HepG2 (cell line): ENCODE data around the gene MARCHF9. TPM values are rescaled to one million over a fixed set of nuclear protein-coding genes. Genes with fewer than 3 reads are reported as not detected.

Experiments
- DDIT3 ChIP-seq: sonication (generic); formaldehyde crosslinking; IDR thresholded peaks from 2 replicates; pipeline ENCODE4 v1.4.0; 2020; ENCODE audit warnings: mild to moderate bottlenecking, missing genetic modification reagents
- EHMT2 ChIP-seq: fragments of 200-600 bp; sonication (generic); IDR thresholded peaks from 2 replicates; pipeline ENCODE4 v1.7.0; 2017; ENCODE audit warnings: antibody characterized with exemption, low read depth, low read length, borderline replicate concordance
- FLYWCH1 ChIP-seq: sonication (generic); formaldehyde crosslinking; IDR thresholded peaks from 2 replicates; pipeline ENCODE4 v1.8.1; 2023; ENCODE audit warnings: mild to moderate bottlenecking, missing genetic modification reagents
- FOXA3 ChIP-seq: IDR thresholded peaks from 2 replicates; pipeline ENCODE4 v1.6.1; 2016; ENCODE audit warnings: missing genetic modification reagents, missing compliant biosample characterization
- FOXC1 ChIP-seq: sonication (generic); formaldehyde crosslinking; IDR thresholded peaks from 2 replicates; pipeline ENCODE4 v1.8.0; 2022; ENCODE audit warnings: mild to moderate bottlenecking, missing genetic modification reagents, borderline replicate concordance
- HIVEP1 ChIP-seq: sonication (generic); formaldehyde crosslinking; IDR thresholded peaks from 2 replicates; pipeline ENCODE4 v1.4.0; 2020; ENCODE audit warnings: mild to moderate bottlenecking, missing genetic modification reagents
- KLF9 ChIP-seq: IDR thresholded peaks from 2 replicates; pipeline ENCODE4 v1.6.1; 2016; ENCODE audit warnings: low read depth
- MIER2 ChIP-seq: IDR thresholded peaks from 2 replicates; pipeline ENCODE4 v1.6.1; 2016; ENCODE audit warnings: missing biosample characterization, missing genetic modification reagents
- PHF8 ChIP-seq: sonication (generic); formaldehyde crosslinking; IDR thresholded peaks from 2 replicates; pipeline ENCODE4 v1.5.0; 2020; ENCODE audit warnings: missing genetic modification reagents
- SKI ChIP-seq: fragments of 450-650 bp; IDR thresholded peaks from one replicate; pipeline ENCODE4 v1.6.1; 2018; ENCODE audit warnings: mild to moderate bottlenecking; ENCODE audit not compliant: partially characterized antibody
- SOX5 ChIP-seq: IDR thresholded peaks from 2 replicates; pipeline ENCODE4 v1.6.1; 2016; ENCODE audit warnings: borderline replicate concordance
- SOX6 ChIP-seq, 2 experiments: fragments of 450-650 bp in 1 of 2; sonication (generic) in 1 of 2; formaldehyde crosslinking in 1 of 2; IDR thresholded peaks; 2 replicates each; pipeline versions ENCODE4 v1.4.0 to v1.6.1; 2017 to 2020; ENCODE audit warnings: antibody characterized with exemption in 1 of 2, mild to moderate bottlenecking in 1 of 2, missing genetic modification reagents in 1 of 2
- THAP8 ChIP-seq: sonication (generic); formaldehyde crosslinking; IDR thresholded peaks from 2 replicates; pipeline ENCODE4 v1.5.1; 2020; ENCODE audit warnings: missing genetic modification reagents, mild to moderate bottlenecking, borderline replicate concordance
- XBP1 ChIP-seq: sonication (generic); formaldehyde crosslinking; IDR thresholded peaks from 2 replicates; pipeline ENCODE4 v1.5.0; 2020; ENCODE audit warnings: missing genetic modification reagents
- ZBTB46 ChIP-seq: sonication (generic); formaldehyde crosslinking; IDR thresholded peaks from 2 replicates; pipeline ENCODE4 v1.4.0; 2020; ENCODE audit warnings: mild to moderate bottlenecking, missing genetic modification reagents, borderline replicate concordance
- ZFP36L2 ChIP-seq: sonication (generic); formaldehyde crosslinking; IDR thresholded peaks from 2 replicates; pipeline ENCODE4 v1.4.0; 2020; ENCODE audit warnings: missing genetic modification reagents
- ZMYM2 ChIP-seq: sonication (generic); formaldehyde crosslinking; IDR thresholded peaks from 2 replicates; pipeline ENCODE4 v1.8.0; 2022; ENCODE audit warnings: mild to moderate bottlenecking, missing genetic modification reagents
- ZNF205 ChIP-seq: IDR thresholded peaks from 2 replicates; pipeline ENCODE4 v1.6.1; 2018; ENCODE audit warnings: missing biosample characterization, missing genetic modification reagents
- ZNF281 ChIP-seq: sonication (generic); formaldehyde crosslinking; IDR thresholded peaks from 2 replicates; pipeline ENCODE4 v1.4.0; 2020; ENCODE audit warnings: missing genetic modification reagents, borderline replicate concordance
- ZNF33B ChIP-seq: sonication (generic); formaldehyde crosslinking; IDR thresholded peaks from 2 replicates; pipeline ENCODE4 v1.5.1; 2020; ENCODE audit warnings: mild to moderate bottlenecking, missing genetic modification reagents
- ZNF724P ChIP-seq: sonication (generic); formaldehyde crosslinking; IDR thresholded peaks from 2 replicates; pipeline ENCODE4 v1.8.0; 2022; ENCODE audit warnings: missing genetic modification reagents, borderline replicate concordance
- ZNF773 ChIP-seq: sonication (generic); formaldehyde crosslinking; IDR thresholded peaks from 2 replicates; pipeline ENCODE4 v1.4.0; 2020; ENCODE audit warnings: missing genetic modification reagents, borderline replicate concordance
- ZNF816 ChIP-seq: sonication (generic); formaldehyde crosslinking; IDR thresholded peaks from 2 replicates; pipeline ENCODE4 v1.8.0; 2022; ENCODE audit warnings: missing genetic modification reagents, mild to moderate bottlenecking, borderline replicate concordance
- polyA plus RNA-seq, 8 experiments: library from polyadenylated mRNA; depleted of rRNA in 3 of 8; stranded (reverse) in 7 of 8; unstranded in 1 of 8; fragments of >200 nt; fragmentation: Illumina TruSeq in 4 of 8; extraction: Trizol in 4 of 8; gene quantifications; 2 replicates each; pipeline versions ENCODE4 v1.2.1 to v1.2.3, GENCODE V29; 2011 to 2016; ENCODE audit warnings: low read depth in 4 of 8, missing spikeins in 1 of 8, mixed read lengths in 1 of 8; ENCODE audit not compliant: insufficient read depth in 1 of 8
- total RNA-seq, 5 experiments: library from RNA; depleted of rRNA; stranded (reverse); fragments of >200 nt; fragmentation: Illumina TruSeq; extraction: Trizol; gene quantifications; 2 replicates each; pipeline ENCODE4 v1.2.3, GENCODE V29; 2016; ENCODE audit warnings: low read depth in 1 of 5

Gene MARCHF9
- total and polyA plus RNA-seq, 2 of the 13 experiments (the other 11 are each of a cell fraction or from before 2014, with no cell fraction given) = 5.7 to 9.6 TPM

- TF ChIP-seq ZNF281 (CRISPR knock-in tag) (peak; percentile 35; the same call in 1 of the 2 replicates), DDIT3 (CRISPR knock-in tag) (no peak), HIVEP1 (0 out of 2 replicates have a peak, but pooled peaks have one; percentile 54), THAP8 (no peak), FOXC1 (CRISPR knock-in tag) (no peak), SKI (no peak), MIER2 (no peak), ZNF724P (CRISPR knock-in tag) (no peak), FLYWCH1 (CRISPR knock-in tag) (no peak), ZNF205 (CRISPR knock-in tag) (no peak), PHF8 (CRISPR knock-in tag) (peak; percentile 68; the same call in 1 of the 2 replicates), ZMYM2 (no peak), KLF9 (peak; percentile 11; the same call in 1 of the 2 replicates), SOX6 (IDR thresholded peaks at IDR 0.05) (no peak), SOX6 (CRISPR knock-in tag; IDR thresholded peaks at IDR 0.05) (no peak), ZNF773 (CRISPR knock-in tag) (no peak), ZBTB46 (CRISPR knock-in tag) (no peak), EHMT2 (no peak), ZFP36L2 (CRISPR knock-in tag) (no peak), FOXA3 (no peak; the same call in 1 of the 2 replicates), SOX5 (CRISPR knock-in tag) (peak; percentile 13; the same call in 1 of the 2 replicates), ZNF816 (CRISPR knock-in tag) (no peak), XBP1 (CRISPR knock-in tag) (no peak), ZNF33B (no peak)
Measured at GRCh38 chr12:57744777-57745484, 10.0 kb upstream of the MARCHF9 start, which contains the start of gene TSPAN31 (continued).
